GM12864 (cell line): ENCODE measurements around the gene HMGCL.

Experiments used
- DNase-seq: peaks from one replicate; pipeline ENCODE4 v3.0.0-alpha.2; 2011; ENCODE audit warnings: low read depth
- H3K4me3 ChIP-seq: 2 replicates; pipeline ENCODE4 v1.5.1; 2011; ENCODE audit warnings: mild to moderate bottlenecking, low read depth, low read length, control low read depth
- CTCF ChIP-seq: IDR thresholded peaks from 2 replicates; pipeline ENCODE4 v1.5.1; 2011; ENCODE audit warnings: low read depth, mild to moderate bottlenecking, moderate library complexity, low read length, control low read depth, inconsistent platforms; ENCODE audit errors: missing control alignments

Gene HMGCL

GRCh38 chr1:23779826-23780371, 45.3 kb downstream of the HMGCL start:
- peak overlapping the region; percentile 70; the same call in 1 of the 2 replicates for H3K4me3 ChIP-seq

GRCh38 chr1:23777979-23778814, 47.0 kb downstream of the HMGCL start, which contains the start of gene PITHD1:
Gene PITHD1, plus strand, starts transcription at chr1:23778418. Its CDS starts 98 bp downstream, at chr1:23778516.
- no peak for TF ChIP-seq CTCF
- peak within 1 kb of the TSS; percentile 70 for H3K4me3 ChIP-seq
- peak; percentile 61 for DNase-seq

More at GRCh38 chr1:23779826-23780371, 45.3 kb downstream of the HMGCL start:
- TF ChIP-seq CTCF: no peak
- no peak for DNase-seq

- TF ChIP-seq CTCF: no peak
- no peak for DNase-seq
- no peak overlapping the region for H3K4me3 ChIP-seq
Measured at GRCh38 chr1:23776217-23776616, 49.0 kb downstream of the HMGCL start.

- no peak for TF ChIP-seq CTCF
- H3K4me3 ChIP-seq: no peak overlapping the region
- DNase-seq: no peak
Measured at GRCh38 chr1:23774174-23774880, 50.9 kb downstream of the HMGCL start.

GRCh38 chr1:23772854-23773242, 52.4 kb downstream of the HMGCL start:
- H3K4me3 ChIP-seq: no peak overlapping the region
- DNase-seq: no peak
- no peak for TF ChIP-seq CTCF

GRCh38 chr1:23772049-23772853, 53.0 kb downstream of the HMGCL start:
- H3K4me3 ChIP-seq: no peak overlapping the region
- peak; percentile 55 for DNase-seq
- TF ChIP-seq CTCF: peak; percentile 98
